Hepatic stellate cell (primary cell): ENCODE results near the gene SLC35D2.
"Not testable (repeated sequence)": the region's sequence is repeated elsewhere in the genome, so short reads cannot be mapped to it uniquely, and the experiment has no call there.

Source experiments
- DNase-seq: peaks from one replicate; pipeline ENCODE4 v3.0.0; 2011; ENCODE audit warnings: low spot score

The SLC35D2 gene

GRCh38 chr9:96309850-96310249 is 73.7 kb downstream of the SLC35D2 start:
- no peak for DNase-seq

GRCh38 chr9:96306958-96307357 is 76.6 kb downstream of the SLC35D2 start:
- not testable (repeated sequence) for DNase-seq

- DNase-seq: no peak
Observed at GRCh38 chr9:96305171-96305570, 78.3 kb downstream of the SLC35D2 start.

- no peak for DNase-seq
Observed at GRCh38 chr9:96304230-96304629, 79.3 kb downstream of the SLC35D2 start.

- no peak for DNase-seq
Observed at GRCh38 chr9:96302021-96302420, 81.5 kb downstream of the SLC35D2 start, which contains the start of gene HSD17B3. Gene HSD17B3 (minus strand): TSS chr9:96302176. CDS start chr9:96302104, 72 bp downstream.

GRCh38 chr9:96299823-96300222 is 83.7 kb downstream of the SLC35D2 start:
- DNase-seq: no peak

GRCh38 chr9:96294159-96294545 is 89.4 kb downstream of the SLC35D2 start:
- no peak for DNase-seq

GRCh38 chr9:96293498-96294158 is 89.9 kb downstream of the SLC35D2 start:
- DNase-seq: no peak

GRCh38 chr9:96289392-96289791 is 94.1 kb downstream of the SLC35D2 start:
- DNase-seq: no peak

- DNase-seq: no peak
Observed at GRCh38 chr9:96281641-96282040, 101.9 kb downstream of the SLC35D2 start.

- no peak for DNase-seq
Observed at GRCh38 chr9:96279932-96280331, 103.6 kb downstream of the SLC35D2 start.

GRCh38 chr9:96274939-96275338 is 108.6 kb downstream of the SLC35D2 start:
- DNase-seq: no peak
